ENCODE results near the gene ATG4B. TPM values are rescaled to one million over a fixed set of nuclear protein-coding genes. Genes with fewer than 3 reads are reported as not detected.

The ATG4B gene
- total RNA-seq, 1 donor from 2014 or later = 62.7 TPM

- no peaks in the 10 kb centered on the region for H3K9me3 ChIP-seq
- DNase-seq (no peak), ATAC-seq (no peak)
- H3K27ac ChIP-seq = no peak overlapping the region
- no peak overlapping the region for H3K4me3 ChIP-seq
- peaks cover 84% of the 10 kb centered on the region for H3K36me3 ChIP-seq
- no peak for TF ChIP-seq CTCF (IDR thresholded peaks at IDR 0.05)
- H3K27me3 ChIP-seq (ENCODE audit: low read depth) = no peaks in the 10 kb centered on the region
- intact Hi-C loops (cut with DNase I) = no loop called here
- H3K4me1 ChIP-seq = no peaks in the 10 kb centered on the region
Measured at GRCh38 chr2:241654551-241654950, 17.1 kb downstream of the ATG4B start.

- Histone ChIP-seq H3K36me3 (peaks cover 94% of the 10 kb centered on the region), H3K27me3 (ENCODE audit: low read depth) (no peaks in the 10 kb centered on the region), H3K27ac (no peak overlapping the region), H3K4me1 (no peaks in the 10 kb centered on the region), H3K9me3 (no peaks in the 10 kb centered on the region), H3K4me3 (no peak overlapping the region)
- no peak for TF ChIP-seq CTCF (IDR thresholded peaks at IDR 0.05)
- intact Hi-C loops (cut with DNase I) = no loop called here
- no peak for ATAC-seq
- no peak for DNase-seq
Measured at GRCh38 chr2:241655516-241656189, 18.2 kb downstream of the ATG4B start.

- Histone ChIP-seq H3K27me3 (ENCODE audit: low read depth) (no peaks in the 10 kb centered on the region), H3K36me3 (peaks cover 94% of the 10 kb centered on the region), H3K4me3 (no peak overlapping the region), H3K4me1 (no peaks in the 10 kb centered on the region), H3K9me3 (no peaks in the 10 kb centered on the region), H3K27ac (no peak overlapping the region)
- DNase-seq (no peak), ATAC-seq (no peak)
- no peak for TF ChIP-seq CTCF (IDR thresholded peaks at IDR 0.05)
- intact Hi-C loops (cut with DNase I) = no loop called here
Measured at GRCh38 chr2:241656190-241656741, 18.8 kb downstream of the ATG4B start.

- intact Hi-C loops (cut with DNase I) = no loop called here
- no peak for ATAC-seq
- Histone ChIP-seq H3K27ac (no peak overlapping the region), H3K36me3 (peaks cover 91% of the 10 kb centered on the region), H3K9me3 (no peaks in the 10 kb centered on the region), H3K4me1 (no peaks in the 10 kb centered on the region), H3K27me3 (ENCODE audit: low read depth) (no peaks in the 10 kb centered on the region), H3K4me3 (no peak overlapping the region)
- no peak for TF ChIP-seq CTCF (IDR thresholded peaks at IDR 0.05)
- DNase-seq = no peak
Measured at GRCh38 chr2:241657786-241658254, 20.3 kb downstream of the ATG4B start.

- ATAC-seq = no peak
- TF ChIP-seq CTCF (IDR thresholded peaks at IDR 0.05) = no peak
- no peaks in the 10 kb centered on the region for H3K4me1 ChIP-seq
- intact Hi-C loops (cut with DNase I) = no loop called here
- H3K27ac ChIP-seq = no peak overlapping the region
- peaks cover 86% of the 10 kb centered on the region for H3K36me3 ChIP-seq
- no peak overlapping the region for H3K4me3 ChIP-seq
- DNase-seq = no peak
- no peaks in the 10 kb centered on the region for H3K9me3 ChIP-seq
- no peaks in the 10 kb centered on the region for H3K27me3 ChIP-seq (ENCODE audit: low read depth)
Measured at GRCh38 chr2:241658296-241658695, 20.8 kb downstream of the ATG4B start.

Measured in lower lobe of right lung (tissue), 2 donors.